ENCODE data around the gene CARTPT. TPM values are rescaled to one million over a fixed set of nuclear protein-coding genes. Genes with fewer than 3 reads are reported as not detected.

Gene CARTPT
- total RNA-seq, 4 donors from 2014 or later: not detected

- no peak for TF ChIP-seq POLR2A (IDR thresholded peaks at IDR 0.05)
- H3K9me3 ChIP-seq: no peaks in the 10 kb centered on the region
- DNase-seq: no peak
- intact Hi-C loops (cut with DNase I; ENCODE audit: low total_unique reads) (no loop called here), in situ Hi-C loops (cut with MboI; ENCODE audit: low sequenced_read_pairs in 4 of 4) (loop anchor here in 1 of 4 donors (25.0 kb wide), 1 partner anchor 308 kb away; the partner anchor contains the start of gene BDP1)
- no peaks in the 10 kb centered on the region for H3K27me3 ChIP-seq
- ATAC-seq: no peak
- H3K4me1 ChIP-seq: peaks cover 4 to 6% of the 10 kb centered on the region in 2 donors
- no peaks in the 10 kb centered on the region for H3K36me3 ChIP-seq
- no peak overlapping the region for H3K4me3 ChIP-seq
- no peak overlapping the region for H3K27ac ChIP-seq
Measured at GRCh38 chr5:71770381-71770780, 51.3 kb downstream of the CARTPT start.

Other genes starting within 250 kb of the CARTPT start
- 10 to 100 TPM; 41.4 to 51.4 (median 46.9) TPM for gene MCCC2, start 131.9 kb upstream of the CARTPT start, total RNA-seq